T47D (cell line): ENCODE results near the gene SNX4.
"Not testable (repeated sequence)": the region's sequence is repeated elsewhere in the genome, so short reads cannot be mapped to it uniquely, and the experiment has no call there.

ENCODE experiments used
- DNase-seq, 2 experiments: peaks; one replicate each; pipeline versions ENCODE4 v3.0.0 to v3.0.0-alpha.2; 2011 to 2012; ENCODE audit warnings: low read depth in 1 of 2, low spot score in 1 of 2
- JUND ChIP-seq: IDR thresholded peaks from 2 replicates; pipeline ENCODE4 v1.6.1; 2012; ENCODE audit warnings: low read depth
- in situ Hi-C: cut with HindIII; loops from 2 replicates; pipeline ENCODE4 v1.10.0; 2016; ENCODE audit warnings: low sequenced_read_pairs, low pct_unique_long_range_greater_than_20kb

SNX4 gene

DNA sequence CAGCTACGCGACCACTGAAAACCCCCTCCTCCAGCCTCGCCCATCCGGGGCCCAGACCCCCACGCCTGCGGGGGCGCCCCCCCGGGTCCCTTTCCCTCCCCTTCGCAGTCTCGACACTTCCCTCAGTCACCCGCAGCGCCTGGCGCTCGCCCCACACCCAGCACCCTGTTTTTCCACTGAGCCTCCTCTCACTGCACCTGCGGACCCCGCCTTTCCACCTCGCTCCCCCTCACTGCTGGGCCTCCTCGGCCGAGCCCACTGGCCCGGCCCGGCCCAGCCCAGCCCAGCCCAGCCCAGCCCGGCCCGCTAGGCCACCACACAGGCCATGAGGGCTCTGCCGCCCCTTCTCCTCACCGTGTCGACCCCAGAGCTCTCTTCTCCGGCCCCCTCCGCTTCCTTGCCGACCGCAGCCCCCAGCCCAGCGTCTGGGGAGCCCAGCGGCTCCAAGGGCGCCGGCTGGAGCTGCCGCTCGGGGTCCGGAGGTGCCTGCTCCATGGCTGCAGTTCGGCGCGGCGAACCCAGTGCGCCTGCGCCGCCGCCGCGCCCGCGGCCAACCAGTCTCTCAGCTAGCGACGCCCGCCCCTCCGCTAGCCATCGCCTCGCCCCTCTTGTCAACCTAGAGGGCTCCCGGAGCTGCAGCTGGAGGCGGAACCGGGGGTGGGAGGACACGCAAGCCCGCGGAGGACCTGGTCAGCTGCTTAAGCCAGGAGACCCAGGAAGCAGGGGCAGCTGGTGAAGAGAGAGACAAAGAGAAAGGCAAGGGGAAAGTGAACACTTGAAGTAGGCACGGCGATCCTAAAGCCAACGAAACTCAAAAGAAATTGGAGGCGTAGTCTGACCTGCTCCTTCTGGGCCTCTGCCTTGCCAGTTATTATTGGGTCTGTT lies at the start of gene SNX4:
TSS of gene SNX4 (minus strand) at position 525 of the 885 bp plus-strand sequence. CDS start at position 495, 30 bp downstream.
- DNase-seq, result peak; percentile 66 to 94
- in situ Hi-C loops, result no loop called here

DNA sequence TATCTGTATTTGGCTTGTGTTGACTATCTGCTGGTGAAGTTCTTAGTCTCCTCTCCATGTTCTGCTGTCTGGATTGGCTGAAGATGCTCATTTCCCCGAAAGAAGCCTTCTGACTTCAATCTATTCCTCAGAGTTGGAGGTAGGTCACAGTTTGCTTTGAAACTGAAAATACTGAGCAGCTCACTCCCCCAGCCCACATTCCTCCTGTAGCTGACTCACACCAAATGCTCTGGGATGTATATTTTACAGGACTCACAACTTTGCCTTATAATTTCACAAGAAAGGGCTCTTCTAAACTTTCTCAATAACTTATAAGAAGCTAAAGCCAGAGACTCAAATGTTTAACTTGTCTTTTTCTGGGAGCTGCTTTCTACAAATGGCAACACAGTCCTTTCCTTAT lies 36.3 kb upstream of the SNX4 start:
- in situ Hi-C loops, result no loop called here
- no peak for DNase-seq
- no peak for TF ChIP-seq JUND

More for the DNA sequence above, at the start of gene SNX4:
- no peak for TF ChIP-seq JUND

DNA sequence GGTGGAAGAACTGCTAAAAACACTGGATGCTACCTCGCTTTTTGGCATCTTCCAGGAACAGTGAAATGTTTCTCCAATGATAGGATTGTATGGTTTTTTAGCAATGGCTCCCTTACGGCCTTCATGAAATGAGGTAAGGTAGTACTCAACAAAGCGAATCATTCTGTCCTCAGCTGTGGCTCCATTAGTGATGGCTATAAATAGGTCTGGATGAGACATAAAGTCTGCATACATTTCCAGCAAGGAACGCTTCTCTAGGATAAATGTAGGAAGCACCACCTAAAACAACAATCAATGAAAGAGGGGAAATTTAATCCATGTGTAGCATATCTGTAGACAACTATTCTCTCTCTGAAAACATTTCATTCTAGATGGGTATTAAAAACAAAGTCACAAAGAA lies 32.4 kb upstream of the SNX4 start:
- no peak for TF ChIP-seq JUND
- in situ Hi-C loops, result no loop called here
- no peak for DNase-seq

DNA sequence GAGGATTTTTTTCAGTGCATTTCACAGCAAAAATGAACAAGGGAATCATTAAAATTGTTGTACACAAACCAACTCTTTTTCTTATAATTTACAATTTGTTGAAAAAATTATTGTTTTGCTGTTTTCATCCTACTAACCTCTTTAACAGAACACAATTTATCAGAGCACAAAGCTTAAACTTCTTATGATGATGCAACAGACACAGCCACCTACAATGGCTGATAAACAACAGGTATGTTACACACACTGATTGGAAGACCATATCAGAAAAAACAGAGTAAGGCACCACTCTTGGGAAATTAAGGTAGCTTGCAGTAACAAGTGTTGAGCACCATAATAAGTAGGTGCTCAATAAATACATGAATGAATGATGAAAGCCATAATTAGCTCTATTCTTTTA lies 8.9 kb upstream of the SNX4 start:
- no peak for TF ChIP-seq JUND
- in situ Hi-C loops, result no loop called here
- no peak for DNase-seq

DNA sequence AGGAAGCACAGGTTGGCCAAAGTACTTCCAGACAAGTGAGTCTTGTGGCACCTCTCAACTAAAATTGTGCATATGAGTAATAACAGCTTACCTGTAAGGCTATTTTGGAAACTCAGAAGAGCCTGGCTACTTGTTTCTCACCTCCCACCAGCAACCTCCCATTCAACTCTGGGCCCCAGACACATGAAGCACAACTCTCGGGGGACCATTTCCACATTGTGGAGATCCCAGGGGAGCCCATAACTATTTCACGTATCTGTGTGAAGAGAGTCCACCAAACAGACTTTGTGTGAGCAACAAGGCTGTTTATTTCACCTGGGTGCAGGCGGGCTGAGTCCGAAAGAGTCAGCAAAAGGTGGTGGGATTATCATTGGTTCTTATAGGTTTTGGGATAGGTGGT lies 5.2 kb upstream of the SNX4 start:
- TF ChIP-seq JUND, result no peak
- in situ Hi-C loops, result no loop called here
- no peak for DNase-seq

DNA sequence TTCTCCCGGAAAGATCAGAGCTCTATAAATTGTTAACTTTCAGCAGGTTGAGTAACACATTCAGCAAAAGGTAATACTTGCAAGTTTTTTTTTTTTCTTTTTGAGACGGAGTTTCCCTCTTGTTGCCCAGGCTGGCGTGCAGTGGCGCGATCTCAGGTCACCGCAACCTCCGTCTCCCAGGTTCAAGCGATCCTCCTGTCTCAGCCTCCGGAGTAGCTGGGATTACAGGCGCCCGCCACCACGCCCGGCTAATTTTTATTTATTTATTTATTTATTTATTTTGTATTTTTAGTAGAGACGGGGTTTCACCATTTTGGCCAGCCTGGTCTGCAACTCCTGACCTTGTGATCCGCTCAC lies 539 bp upstream of the SNX4 start:
- DNase-seq, in situ Hi-C loops: not testable (repeated sequence)

DNA sequence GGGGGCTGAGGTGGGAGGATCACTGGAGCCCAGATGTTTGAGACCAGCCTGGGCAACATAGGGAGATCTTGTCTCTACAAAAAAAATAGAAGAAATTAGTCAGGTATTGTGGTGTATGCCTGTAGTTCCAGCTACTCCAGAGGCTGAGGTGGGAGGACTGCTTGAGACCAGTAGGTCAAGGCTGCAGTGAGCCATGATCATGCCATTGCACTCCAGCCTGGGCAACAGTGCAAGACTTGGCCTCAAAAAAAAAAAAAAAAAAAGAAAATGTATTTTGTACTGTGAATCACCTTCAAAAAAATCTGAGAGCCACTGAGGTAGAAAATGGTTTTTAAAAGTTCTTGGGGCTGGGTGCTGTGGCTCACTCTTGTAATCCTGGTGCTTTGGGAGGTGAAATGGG lies 4.6 kb downstream of the SNX4 start:
- no peak for DNase-seq
- in situ Hi-C loops, result no loop called here
- no peak for TF ChIP-seq JUND

DNA sequence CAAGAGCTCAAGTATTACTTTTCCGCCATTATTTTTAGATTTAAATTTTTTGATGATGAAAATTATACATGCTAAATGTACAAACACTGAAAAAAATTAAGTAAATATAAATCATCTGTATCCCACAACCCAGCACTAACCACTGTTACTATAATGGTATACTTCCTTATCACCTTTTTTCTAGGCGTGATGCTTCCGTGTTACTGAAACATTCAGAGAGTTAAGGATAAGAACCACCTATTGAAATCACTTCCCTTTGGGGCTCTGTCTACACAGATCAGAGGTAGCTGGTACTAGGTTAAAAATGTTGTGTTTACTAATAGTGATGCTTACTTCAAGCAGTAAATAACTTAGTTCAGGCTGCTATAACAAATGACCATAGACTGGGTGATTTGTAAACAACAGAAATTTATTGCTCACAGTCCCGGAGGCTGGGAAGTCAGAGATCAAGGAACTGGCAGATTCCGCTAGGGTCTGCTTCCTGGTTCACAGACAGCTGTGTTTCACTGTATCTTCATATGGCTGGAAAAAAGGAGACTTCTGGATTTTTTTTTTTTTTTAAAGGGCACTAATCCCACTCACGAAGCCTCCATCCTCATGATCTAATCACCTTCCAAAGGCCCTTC lies 6.4 kb downstream of the SNX4 start:
- DNase-seq, result no peak
- TF ChIP-seq JUND, result no peak
- in situ Hi-C loops, result no loop called here

DNA sequence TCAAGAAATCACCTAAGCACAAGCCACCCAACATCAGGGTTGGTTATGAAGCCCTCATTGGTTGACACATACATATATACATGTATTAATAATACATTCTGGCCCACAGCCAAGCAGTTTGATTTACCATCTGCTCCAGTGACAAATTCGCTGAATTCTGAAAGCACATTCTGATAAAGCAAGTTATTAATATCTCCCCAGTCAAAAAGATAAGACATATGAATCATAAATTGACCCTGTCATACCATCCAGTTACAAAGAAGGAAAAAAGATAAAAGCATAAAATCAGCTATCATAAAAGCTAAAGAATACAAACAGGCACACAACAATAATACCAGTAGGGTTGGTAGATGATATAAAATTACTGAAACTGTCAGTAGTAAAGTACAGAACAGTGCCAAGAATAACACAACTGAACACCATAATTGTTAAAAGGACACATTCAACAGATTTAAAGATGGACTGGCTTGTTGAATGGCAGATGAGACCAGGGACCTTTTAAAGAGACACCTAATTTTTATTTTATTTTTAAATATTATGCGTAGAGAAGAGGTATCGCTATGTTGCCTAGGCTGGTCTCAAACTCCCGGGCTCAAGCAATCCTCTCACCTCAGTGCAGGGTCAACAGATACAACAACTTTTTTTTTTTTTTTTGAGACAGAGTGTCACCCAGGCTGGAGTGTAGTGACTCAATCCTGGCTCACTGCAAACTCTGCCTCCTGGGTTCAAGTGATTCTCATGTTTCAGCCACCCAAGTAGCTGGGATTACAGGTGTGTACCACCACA lies 7.7 kb downstream of the SNX4 start:
- no peak for TF ChIP-seq JUND
- no peak for DNase-seq
- in situ Hi-C loops, result no loop called here

DNA sequence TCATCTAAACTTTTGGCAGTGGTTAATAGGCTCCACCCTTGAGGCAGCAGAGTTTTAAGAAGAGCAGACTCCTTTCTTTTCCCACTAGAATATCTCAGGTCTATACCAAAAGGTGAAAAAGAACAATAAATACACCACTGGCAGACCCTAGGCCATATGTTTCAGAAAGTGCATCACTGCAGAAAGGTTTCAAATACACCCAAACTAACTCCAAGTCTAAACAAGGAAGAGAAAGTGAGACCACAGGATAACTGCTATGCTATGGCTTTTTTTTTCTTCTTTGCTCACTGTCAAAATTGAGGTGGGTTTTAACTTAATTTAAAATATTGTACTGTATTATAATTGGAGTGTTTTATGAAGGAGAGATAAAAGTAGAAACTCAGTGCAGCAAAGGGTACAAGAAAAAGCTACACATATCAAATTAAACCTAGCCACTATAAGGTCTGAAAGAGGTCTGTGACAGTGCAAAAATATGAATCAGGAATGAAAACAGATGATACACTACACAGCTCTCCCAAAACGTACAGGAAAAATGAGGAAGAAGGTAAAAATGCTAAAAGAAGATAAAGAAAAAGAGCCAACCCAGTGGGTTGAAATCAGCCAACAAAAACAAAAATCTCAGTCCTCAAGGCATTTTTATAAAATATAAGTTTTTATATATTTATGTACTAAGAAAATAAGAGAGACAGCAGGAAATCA lies 8.4 kb downstream of the SNX4 start:
- no peak for DNase-seq

DNA sequence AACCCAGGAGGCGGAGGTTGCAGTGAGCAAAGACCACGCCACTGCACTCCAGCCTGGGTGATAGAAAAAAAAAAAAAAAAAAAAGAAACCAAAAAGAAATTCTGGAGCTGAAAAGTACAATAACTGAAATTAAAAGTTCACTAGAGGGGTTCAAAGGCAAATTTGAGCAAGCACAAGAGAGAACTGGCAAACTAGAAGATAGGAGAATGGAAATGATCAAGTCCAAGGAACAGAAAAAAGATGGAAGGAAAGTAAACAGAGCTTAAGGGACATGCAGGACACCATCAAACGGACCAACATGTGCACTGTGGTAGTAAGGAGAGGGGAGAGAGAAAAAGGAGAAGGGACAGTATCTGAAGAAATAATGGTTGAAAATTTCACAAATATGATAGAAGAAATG lies 12.9 kb downstream of the SNX4 start:
- TF ChIP-seq JUND, result no peak
- no peak for DNase-seq
- in situ Hi-C loops, result no loop called here

More for the DNA sequence above, 8.4 kb downstream of the SNX4 start:
- TF ChIP-seq JUND, result no peak
- in situ Hi-C loops, result no loop called here

DNA sequence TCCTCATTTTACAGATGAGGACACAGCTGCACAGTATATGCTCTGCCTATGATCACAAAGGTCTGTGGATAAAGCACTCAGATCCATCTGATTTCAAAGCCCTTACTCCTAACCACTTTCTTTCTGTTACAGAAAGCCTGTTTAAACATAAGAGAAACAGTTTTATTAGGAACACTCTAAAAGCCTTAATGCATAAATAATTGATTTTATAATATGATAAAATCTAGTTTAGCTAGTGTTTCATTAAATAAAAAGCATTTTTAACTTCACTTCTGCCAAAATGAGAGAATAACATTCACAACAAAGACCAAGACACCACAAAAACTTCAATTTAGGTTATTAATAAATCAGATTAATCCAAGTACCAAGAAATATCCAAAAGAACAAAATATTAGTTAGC lies 21.4 kb downstream of the SNX4 start:
- no peak for DNase-seq
- TF ChIP-seq JUND, result no peak
- in situ Hi-C loops, result no loop called here
